SHP77 treated with DMSO at 0.1 percent for 48 hours (cell line): ENCODE measurements around the gene MDFI.
"Not testable (repeated sequence)": the region's sequence is repeated elsewhere in the genome, so short reads cannot be mapped to it uniquely, and the experiment has no call there.

Experiments
- DNase-seq: peaks from one replicate; lab custom pipeline; 2025; lab: John Stamatoyannopoulos, UW

MDFI gene

GRCh38 chr6:41602864-41603608 is 35.2 kb upstream of the MDFI start:
- DNase-seq, result peak; percentile 69

- no peak for DNase-seq
Observed at GRCh38 chr6:41604006-41604405, 34.3 kb upstream of the MDFI start.

DNA sequence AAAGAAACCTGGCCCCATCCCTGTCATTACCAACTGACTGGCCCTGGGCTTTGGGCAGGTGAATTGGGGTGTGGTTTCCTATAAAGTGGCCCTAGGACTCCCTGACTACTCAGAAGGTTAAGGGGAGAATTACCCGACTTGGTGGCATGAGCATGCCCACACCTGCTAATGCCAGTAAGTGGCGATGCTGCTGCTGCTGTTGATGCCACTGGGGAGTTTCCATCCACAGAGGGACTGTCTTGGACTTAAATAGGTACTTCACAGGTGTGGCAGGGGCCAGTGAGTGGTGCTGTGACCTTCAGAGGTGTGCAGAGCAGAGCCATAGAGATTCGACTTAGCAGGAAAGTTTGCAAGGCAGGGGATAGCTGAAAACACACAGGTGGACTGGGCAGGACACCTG is 32.6 kb upstream of the MDFI start:
- no peak for DNase-seq

DNA sequence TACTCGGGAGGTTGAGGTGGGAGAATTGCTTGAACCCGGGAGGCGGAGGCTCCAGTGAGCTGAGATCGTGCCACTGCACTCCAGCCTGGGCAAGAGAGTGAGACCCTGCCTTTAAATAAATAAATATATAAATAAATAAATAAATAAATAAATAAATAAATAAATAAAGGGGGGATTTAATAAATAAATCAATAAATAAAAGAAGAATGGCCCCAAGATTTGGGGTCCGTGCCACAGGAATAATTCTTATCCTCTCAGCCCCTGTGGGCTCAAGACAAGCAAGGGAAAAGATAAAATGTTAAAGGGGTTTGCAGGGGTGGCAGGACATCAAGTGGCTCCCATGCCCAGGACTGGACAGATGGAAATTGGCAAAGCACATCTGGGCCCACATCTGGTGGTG is 31.2 kb upstream of the MDFI start:
- DNase-seq, result no peak

DNA sequence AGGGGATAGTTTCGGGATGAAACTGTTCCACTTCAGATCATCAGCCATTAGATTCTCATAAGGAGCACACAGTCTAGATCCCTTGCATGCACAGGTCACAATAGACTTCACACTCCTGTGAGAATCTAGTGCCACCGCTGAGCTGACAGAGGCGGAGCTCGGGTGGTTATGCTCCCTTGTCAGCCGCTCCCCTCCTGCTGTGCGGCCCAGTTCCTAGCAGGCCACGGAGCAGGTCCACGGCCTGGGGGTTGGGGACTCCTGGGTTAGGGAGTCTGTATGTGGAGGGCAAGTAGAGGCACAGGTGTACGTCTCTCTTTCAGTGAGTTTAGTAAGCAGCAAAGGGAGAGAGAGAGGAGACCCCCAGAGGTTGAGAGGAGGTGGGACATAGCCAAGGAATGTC is 30.5 kb upstream of the MDFI start:
- DNase-seq, result no peak

GRCh38 chr6:41608443-41609151 is 29.7 kb upstream of the MDFI start:
- DNase-seq, result no peak

- no peak for DNase-seq
Observed at GRCh38 chr6:41614715-41615114, 23.6 kb upstream of the MDFI start.

GRCh38 chr6:41615311-41615710 is 23.0 kb upstream of the MDFI start:
- DNase-seq, result no peak

DNA sequence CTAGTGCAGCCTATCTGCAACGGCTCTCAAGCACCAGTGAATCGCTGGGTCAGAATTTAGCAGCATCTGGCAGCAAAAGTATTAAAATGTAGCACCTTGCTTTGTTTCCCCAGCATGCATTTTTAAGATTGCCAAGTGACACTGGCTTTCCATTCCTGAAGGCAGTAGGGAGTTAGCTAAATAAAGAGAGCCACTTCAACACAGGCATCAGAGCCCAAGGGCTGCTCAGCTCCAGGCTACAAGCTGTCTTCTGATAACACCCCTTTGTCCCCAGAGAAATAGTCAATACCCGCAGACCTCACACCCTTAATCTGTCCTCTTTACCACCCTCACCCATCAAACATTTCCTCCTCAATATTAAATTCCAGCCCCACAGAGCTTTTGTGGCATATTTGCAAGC is 19.7 kb upstream of the MDFI start:
- DNase-seq, result no peak

GRCh38 chr6:41619193-41619592 is 19.1 kb upstream of the MDFI start:
- DNase-seq, result not testable (repeated sequence)

GRCh38 chr6:41621367-41621766 is 16.9 kb upstream of the MDFI start:
- DNase-seq, result no peak

- no peak for DNase-seq
Observed at GRCh38 chr6:41621802-41622201, 16.5 kb upstream of the MDFI start.

DNA sequence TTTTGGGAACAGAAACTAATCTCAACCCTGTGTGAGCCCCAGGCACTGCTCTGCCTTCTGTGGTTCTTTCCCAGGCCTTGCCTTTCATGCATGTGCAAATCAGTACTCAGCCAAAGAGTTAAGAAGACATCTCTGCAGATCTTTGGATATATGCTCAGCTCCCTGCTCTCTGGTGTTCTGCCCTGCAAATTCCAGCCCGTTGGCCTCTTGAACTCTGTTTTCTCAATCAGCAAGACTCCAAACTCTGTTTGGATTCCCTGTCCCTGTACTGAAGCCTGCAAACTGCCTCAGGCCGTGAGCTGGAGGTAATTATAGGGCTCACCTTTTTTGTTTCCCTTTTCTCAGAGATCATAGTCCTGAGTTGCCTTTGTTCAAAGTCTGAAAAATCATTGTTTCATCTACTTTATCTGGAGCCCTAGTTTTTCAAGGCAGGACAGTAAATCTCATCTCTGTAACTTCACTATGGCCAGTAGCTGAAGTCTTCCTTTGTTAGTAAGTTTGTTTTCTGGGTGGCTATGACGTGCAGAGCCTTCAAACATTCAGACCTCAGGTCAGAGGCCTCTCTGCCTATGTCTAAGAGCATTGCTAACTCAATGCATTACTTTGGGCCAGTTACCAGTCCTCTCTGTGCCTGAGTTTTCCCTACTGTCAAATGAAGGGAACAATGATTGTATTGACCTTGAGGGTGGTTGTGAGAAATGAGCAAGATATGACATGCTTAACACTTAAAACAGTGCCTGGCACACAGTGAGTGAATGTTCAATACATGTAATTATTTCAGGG is 15.9 kb upstream of the MDFI start:
- no peak for DNase-seq

DNA sequence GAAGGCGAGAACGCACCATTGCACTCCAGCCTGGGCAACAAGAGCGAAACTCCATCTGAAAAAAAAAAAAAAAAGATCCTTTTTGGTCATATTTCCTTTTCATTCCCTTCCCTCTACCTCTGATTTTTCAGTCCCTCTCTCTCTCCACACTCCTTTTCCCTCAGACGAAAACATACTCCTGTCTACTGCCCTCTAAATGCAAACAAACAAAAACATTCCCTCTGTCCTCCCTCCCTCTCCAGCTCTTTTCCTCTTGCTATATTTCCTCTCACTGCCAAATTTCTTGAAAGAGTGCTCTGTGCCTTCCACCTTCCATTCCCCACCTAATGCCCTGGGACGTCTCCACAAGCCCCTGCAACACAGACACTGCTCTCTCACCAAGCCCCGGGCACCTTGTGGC is 14.9 kb upstream of the MDFI start:
- no peak for DNase-seq

- DNase-seq, result no peak
Observed at GRCh38 chr6:41624621-41625380, 13.5 kb upstream of the MDFI start.

- no peak for DNase-seq
Observed at GRCh38 chr6:41625442-41625841, 12.8 kb upstream of the MDFI start.

DNA sequence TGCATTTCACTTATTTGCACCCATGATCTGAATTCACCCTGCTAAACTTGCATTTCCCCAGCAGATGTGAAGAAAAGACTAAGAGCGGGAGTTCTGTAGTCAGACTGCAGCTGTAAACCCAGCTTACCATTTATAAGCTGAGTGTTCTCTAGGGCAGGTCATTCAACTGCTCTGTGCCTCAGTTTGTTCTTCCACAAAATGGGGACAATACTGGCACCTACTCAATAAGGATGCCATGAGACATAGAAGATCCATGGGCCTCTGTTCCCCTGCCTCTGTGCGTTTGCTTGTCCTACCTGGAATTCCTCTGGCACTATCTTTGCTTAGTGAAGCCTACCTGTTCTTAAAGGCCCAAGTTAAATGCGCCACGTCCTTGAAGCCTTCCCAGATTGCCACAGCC is 12.2 kb upstream of the MDFI start:
- no peak for DNase-seq

GRCh38 chr6:41626917-41627316 is 11.4 kb upstream of the MDFI start:
- DNase-seq, result no peak

GRCh38 chr6:41629128-41629527 is 9.1 kb upstream of the MDFI start:
- no peak for DNase-seq

DNA sequence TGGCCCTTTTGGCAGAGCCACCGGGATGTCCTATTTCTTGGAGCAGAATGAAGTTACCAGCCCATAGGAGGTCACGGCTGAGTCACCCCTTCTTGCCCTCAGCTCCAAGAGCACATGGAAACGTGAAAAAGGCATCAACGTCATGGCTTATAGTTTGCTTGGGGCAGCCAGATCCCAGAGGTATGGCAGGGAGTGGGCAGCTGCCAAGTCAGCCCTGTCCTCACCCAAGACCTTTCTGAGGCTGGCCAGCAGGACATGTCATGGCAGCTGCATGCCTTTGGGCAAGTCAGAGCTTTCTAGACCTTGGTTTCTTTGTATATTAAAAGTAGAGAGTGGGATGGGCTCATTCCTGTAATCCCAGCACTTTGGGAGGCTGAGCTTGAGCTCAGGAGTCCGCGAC is 8.2 kb upstream of the MDFI start:
- DNase-seq, result no peak

DNA sequence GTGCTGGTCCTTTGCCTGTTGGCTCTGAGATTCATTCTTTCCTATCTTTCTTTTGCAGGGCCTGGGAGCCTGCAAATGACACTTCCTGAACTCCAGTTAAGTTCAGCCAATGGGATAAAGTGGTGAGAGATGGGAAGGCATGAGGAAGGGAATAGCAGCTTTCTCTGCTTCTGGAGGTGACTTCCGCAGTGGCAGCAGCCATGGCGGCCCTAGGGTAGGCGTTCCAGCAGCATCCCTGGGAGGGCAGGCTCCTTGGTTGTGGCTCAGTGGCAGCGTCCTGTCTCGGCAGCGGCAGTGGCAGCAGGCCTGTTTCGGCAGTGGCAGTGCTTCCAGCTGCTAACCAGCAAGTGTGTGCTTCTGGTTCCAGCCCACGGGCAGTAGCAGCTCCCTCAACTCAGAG is 7.3 kb upstream of the MDFI start:
- DNase-seq, result no peak

GRCh38 chr6:41633056-41633634 is 5.1 kb upstream of the MDFI start:
- no peak for DNase-seq
